NCI-H146 treated with DMSO at 0.1 percent for 48 hours (cell line): ENCODE measurements around the gene PTCD2.
A peak's percentile ranks its signal among the peaks of the same experiment; 100 is the strongest.

Experiments
- DNase-seq: peaks from one replicate; lab custom pipeline; 2025; ENCODE audit not compliant: unreplicated experiment; lab: John Stamatoyannopoulos, UW

Gene PTCD2

GRCh38 chr5:72338689-72339209, 18.6 kb downstream of the PTCD2 start:
- no peak for DNase-seq

GRCh38 chr5:72346398-72346797, 26.2 kb downstream of the PTCD2 start:
- DNase-seq = no peak

- no peak for DNase-seq
Measured at GRCh38 chr5:72347801-72348308, 27.7 kb downstream of the PTCD2 start.

GRCh38 chr5:72351376-72351775, 31.2 kb downstream of the PTCD2 start:
- no peak for DNase-seq

GRCh38 chr5:72352616-72353015, 32.4 kb downstream of the PTCD2 start:
- no peak for DNase-seq

GRCh38 chr5:72353046-72353445, 32.9 kb downstream of the PTCD2 start:
- no peak for DNase-seq

- DNase-seq = peak; percentile 1
Measured at GRCh38 chr5:72355706-72356299, 35.6 kb downstream of the PTCD2 start.

- DNase-seq = no peak
Measured at GRCh38 chr5:72356361-72356760, 36.2 kb downstream of the PTCD2 start.

GRCh38 chr5:72358925-72359324, 38.8 kb downstream of the PTCD2 start:
- DNase-seq = no peak

- DNase-seq = no peak
Measured at GRCh38 chr5:72359886-72360285, 39.7 kb downstream of the PTCD2 start.

- DNase-seq = no peak
Measured at GRCh38 chr5:72363166-72363802, 43.1 kb downstream of the PTCD2 start.

- DNase-seq = no peak
Measured at GRCh38 chr5:72364171-72364570, 44.0 kb downstream of the PTCD2 start.

GRCh38 chr5:72364951-72365350, 44.8 kb downstream of the PTCD2 start:
- no peak for DNase-seq

- peak; percentile 43 for DNase-seq
Measured at GRCh38 chr5:72366324-72366976, 46.3 kb downstream of the PTCD2 start.

- no peak for DNase-seq
Measured at GRCh38 chr5:72368271-72368670, 48.1 kb downstream of the PTCD2 start.

GRCh38 chr5:72369301-72369700, 49.1 kb downstream of the PTCD2 start:
- no peak for DNase-seq

GRCh38 chr5:72369711-72370110, 49.5 kb downstream of the PTCD2 start:
- DNase-seq = no peak

- no peak for DNase-seq
Measured at GRCh38 chr5:72372331-72372730, 52.2 kb downstream of the PTCD2 start.

- DNase-seq = no peak
Measured at GRCh38 chr5:72372923-72373322, 52.8 kb downstream of the PTCD2 start.

- no peak for DNase-seq
Measured at GRCh38 chr5:72374844-72375243, 54.7 kb downstream of the PTCD2 start.

- no peak for DNase-seq
Measured at GRCh38 chr5:72376381-72376780, 56.2 kb downstream of the PTCD2 start.
